NCI-H2227 treated with DMSO at 0.1 percent for 48 hours (cell line): ENCODE data around the gene CCDC28B.
"Not testable (repeated sequence)": the region's sequence is repeated elsewhere in the genome, so short reads cannot be mapped to it uniquely, and the experiment has no call there.

Experiments used
- DNase-seq: peaks from one replicate; lab custom pipeline; 2025; lab: John Stamatoyannopoulos, UW

CCDC28B gene

DNA sequence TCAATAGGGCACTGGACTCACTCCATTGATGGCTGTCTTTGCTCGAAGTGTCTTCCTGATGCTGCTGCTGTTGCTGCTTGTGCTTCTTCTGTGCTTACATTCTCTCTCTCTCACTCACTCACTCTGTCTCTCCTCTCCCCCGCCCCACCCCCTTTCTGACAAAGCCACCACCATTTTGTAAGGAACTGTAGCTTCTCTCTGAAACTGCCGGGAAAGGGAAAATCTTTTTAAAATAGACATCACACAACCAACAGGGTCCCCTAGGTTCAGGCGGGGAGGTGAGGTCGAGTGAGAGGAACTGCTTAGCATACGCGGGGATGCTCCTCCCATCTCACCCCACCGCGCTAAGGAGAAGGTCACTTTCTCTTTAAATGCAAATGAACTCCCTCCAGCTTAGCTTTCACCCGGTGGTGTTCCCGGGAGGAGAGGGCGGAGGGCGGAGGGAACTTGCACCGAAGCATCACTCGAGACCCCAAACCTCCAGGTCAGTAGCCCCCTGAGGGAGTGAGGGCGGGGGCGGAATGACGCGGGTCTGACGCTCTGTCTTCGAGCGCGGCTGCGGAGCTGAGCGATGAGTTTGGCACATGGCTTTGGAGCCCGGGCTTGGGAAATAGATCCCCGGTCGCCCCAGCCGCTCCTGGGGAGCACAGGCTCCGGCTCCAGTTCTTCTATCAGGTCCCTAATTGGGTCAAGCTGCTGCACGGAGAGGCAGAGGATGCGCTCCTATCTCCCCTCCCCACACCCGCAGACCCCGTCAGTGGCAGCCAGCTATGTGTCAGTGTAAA is at the start of gene CCDC28B:
Gene CCDC28B, plus strand, starts transcription at position 370 of the 785 bp plus-strand sequence. CDS start 1,341 bp downstream, outside the sequence.
- DNase-seq, result peak; percentile 91

DNA sequence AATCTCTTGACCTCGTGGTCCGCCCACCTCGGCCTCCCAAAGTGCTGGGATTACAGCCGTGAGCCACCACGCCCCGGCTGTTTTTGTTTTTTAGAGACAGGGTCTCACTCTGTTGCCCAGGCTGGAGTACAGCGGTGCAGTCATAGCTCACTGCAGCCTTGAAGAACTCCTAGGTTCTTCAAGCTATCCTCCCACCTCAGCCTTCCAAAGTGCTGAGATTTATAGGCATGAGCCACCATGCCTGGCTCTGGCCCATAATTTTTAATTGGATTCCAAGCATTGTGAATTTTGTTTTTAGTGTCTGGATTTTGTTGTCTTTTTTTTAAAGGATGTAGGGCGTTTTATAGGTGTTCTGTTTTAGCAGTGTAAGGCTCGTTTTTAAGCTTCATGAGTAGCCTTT is 49.5 kb upstream of the CCDC28B start:
- DNase-seq, result no peak

DNA sequence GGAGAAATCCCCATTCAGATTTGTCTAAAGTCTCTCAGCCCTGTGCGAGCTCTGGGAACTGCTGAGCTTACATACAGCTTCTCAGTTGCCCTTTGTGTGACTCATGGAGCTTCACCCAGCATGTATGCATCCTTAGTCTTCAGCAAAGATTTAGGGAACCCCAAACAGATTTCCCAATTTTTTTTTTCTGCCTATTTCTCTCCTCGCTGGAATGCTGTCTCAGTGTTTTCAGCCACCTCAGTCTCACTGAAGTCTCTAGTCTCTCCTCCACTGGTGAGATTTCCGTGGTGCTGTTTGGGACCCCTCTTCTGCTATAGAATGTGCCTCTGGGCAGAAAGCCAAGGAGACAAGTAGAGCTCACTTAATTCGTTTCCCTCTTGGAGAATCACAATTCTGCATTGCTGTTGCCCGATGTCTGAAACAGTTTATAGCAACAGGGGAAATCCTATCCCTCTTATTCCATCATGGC is 49.0 kb upstream of the CCDC28B start:
- DNase-seq, result peak; percentile 35

DNA sequence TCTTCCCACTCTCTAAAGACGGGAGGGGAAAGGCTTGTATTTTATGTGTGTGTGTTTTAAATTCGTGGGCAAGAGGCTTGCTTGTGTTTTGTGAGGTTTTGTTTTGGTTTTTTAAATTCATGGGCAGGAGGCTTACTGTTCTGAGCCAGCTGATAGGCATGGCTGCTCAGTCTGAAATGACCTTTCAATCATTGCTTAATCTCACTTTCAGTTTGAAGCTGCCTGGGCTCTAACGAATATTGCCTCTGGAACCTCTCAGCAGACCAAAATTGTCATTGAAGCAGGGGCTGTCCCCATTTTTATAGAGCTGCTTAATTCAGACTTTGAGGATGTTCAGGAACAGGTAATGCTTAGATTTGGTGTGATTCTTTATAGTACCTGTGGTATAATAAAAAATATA is 41.2 kb upstream of the CCDC28B start:
- no peak for DNase-seq

DNA sequence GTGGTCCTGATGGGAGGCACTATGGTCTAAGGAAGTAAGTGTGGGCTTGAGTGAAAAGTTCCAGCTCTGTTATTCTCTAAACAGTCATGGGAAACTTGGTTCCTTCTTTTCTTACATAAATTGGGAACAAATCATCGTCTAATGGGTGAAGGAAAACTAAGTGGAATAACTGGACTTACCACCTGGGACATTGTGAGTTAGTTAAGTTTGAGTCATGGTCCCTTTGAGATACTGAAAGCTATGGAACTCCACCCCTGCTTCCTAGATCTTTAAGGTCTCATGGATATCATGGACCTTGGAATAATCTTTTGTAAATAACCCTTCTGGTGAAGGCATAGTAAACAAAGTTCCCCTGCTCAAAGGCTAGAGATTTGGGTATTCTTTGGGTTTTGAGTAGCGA is 37.0 kb upstream of the CCDC28B start:
- no peak for DNase-seq

DNA sequence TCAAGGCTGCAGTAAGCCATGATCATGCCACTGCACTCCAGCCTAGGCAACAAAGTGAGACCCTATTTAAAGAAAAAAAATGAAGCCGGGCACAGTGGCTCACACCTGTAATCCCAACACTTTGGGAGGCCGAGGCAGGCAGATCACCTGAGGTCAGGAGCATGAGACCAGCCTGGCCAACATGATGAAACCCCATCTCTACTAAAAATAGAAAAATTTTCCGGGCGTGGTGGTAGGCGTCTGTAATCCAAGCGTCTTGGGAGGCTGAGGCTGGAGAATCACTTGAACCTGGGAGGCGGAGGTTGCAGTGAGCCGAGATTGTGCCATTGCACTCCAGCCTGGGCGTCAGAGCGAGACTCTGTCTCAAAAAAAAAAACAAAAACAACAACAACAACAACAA is 34.8 kb upstream of the CCDC28B start:
- DNase-seq, result not testable (repeated sequence)

DNA sequence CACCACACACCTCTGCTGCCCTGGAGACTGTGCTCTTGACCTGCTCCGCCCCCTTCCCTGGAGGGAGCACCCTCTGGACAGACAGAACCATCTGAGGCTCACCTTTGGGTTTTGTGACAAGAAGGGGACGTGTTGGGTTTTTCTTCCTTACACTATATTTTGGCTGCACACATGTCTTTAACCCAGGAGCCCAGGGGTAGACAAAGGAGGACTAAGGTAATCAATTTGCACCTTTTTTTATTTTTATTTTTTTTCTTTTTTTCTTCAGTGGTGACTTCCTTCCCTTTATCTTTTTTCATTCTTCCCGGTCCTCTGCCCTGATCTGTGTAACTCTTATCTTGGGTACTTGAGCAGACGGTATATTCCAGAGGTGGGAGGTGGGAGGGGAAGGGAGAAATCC is 29.4 kb upstream of the CCDC28B start:
- DNase-seq, result no peak

DNA sequence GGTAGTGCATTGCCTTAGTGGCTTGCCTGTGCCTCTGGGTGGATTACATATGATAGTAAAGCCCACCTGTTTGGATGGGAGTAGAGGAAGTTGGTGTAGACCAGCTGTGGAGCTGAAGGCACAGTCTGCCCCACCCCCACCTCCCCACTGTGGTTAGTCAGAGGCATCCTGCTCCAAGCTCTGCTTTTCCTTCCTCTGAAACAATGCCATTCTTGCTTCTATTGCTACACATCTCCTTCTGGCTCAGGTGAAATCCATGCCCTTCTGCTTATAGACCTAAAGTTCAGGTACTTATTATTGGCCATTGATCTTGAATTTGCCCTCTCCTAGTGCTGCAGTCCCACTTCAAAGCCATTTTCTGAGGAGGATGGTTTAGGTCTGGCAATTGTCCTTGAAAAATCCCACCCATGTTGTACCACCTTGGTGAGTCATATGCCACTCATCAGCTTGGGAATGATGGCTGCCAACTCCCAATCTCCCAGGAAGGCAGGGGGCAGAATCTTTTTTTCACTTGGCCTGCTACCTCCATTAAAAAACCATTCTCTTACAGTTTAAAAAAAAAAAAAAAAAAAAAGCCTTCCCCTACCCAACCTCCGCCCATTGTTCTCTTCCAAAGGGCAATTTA is 27.7 kb upstream of the CCDC28B start:
- no peak for DNase-seq

DNA sequence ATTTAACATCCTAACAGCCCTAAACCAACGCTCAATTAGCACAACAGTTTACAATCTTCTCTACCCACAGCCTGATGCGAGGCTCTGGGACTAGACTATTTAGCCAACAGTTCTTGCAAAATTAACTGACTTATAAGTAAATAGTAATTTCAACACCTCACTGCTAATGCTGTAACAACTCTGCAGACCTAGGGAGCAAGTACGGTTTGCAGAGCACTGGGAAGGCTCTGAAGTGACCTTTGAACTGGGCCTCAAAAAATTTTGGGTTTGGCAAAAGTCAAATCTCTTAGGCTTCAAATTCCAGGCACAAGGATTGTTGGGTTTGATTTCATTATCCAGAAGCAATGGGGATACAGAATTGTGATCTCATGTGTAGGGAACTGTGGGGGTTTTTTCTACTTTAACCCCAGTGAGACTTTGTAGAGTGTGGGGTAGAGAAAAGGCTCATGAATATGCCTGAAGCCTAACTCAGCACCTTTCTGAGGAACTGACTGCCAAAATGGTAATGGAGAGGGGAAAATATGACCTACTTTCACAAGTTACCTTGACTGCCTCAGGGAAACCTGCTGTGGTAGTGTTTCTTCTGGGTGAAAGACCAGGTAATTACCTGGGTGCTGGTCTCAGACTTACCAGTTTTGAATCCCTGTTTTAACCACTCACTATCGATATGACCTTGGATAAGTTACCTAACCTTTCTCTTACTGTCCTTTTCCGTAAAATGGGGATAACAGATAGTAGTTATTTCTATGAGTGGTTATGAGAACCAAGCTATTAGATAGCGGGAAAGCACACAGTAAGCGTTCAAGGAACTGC is 21.8 kb upstream of the CCDC28B start:
- no peak for DNase-seq

DNA sequence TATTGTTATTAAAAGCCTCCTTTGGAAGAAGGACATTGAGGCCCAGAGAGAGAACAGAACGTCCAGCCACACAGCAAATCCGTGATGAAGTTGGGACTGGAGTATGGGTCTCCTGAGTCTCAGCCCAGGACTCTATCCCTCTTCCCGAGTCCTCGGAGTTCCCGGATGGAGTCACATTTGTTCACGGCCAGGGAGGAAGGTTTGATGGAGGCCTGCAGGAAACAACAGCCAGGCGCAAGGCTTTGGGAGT is 21.3 kb upstream of the CCDC28B start:
- no peak for DNase-seq

DNA sequence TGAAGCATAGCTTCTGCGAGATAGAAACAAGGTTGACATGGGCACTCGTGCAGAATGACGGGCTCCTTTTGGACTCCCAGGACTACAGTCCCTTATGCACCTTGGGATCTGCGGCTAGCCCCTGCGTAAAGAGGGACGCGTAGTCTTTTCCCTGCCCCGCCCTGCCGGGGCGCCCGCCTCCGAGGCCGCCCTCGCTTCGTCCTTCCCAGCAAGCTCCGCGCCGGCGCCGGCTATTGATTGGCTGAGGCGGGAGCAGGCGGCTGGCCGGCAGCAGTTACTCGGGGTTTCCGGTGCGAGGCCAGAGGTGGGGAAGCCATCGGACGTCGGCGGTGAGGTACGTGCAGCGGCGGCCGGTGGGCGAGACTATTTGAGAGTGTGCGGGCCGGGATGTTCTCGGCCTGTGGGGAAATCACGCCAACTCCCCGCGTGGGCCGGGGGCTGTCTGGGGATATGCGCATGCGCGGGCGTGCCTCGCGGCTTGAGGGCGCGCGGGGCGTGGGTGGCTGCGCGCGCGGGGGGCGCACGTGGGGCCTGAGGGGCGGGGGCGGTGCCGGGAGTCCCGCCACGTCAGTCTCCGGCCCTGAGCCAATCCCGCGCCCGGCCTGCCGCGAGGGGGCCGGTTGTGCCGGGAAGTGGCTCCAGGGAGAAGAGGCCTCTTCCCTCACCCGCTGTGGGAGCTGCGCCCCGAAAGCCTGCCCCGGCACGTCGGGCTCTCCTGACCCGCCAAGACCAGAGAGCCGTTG is 20.8 kb upstream of the CCDC28B start, which contains the start of gene TXLNA:
Gene TXLNA, plus strand, starts transcription at position 233 of the 743 bp plus-strand sequence. CDS start 671 bp downstream, outside the sequence.
- DNase-seq, result peak; percentile 91

DNA sequence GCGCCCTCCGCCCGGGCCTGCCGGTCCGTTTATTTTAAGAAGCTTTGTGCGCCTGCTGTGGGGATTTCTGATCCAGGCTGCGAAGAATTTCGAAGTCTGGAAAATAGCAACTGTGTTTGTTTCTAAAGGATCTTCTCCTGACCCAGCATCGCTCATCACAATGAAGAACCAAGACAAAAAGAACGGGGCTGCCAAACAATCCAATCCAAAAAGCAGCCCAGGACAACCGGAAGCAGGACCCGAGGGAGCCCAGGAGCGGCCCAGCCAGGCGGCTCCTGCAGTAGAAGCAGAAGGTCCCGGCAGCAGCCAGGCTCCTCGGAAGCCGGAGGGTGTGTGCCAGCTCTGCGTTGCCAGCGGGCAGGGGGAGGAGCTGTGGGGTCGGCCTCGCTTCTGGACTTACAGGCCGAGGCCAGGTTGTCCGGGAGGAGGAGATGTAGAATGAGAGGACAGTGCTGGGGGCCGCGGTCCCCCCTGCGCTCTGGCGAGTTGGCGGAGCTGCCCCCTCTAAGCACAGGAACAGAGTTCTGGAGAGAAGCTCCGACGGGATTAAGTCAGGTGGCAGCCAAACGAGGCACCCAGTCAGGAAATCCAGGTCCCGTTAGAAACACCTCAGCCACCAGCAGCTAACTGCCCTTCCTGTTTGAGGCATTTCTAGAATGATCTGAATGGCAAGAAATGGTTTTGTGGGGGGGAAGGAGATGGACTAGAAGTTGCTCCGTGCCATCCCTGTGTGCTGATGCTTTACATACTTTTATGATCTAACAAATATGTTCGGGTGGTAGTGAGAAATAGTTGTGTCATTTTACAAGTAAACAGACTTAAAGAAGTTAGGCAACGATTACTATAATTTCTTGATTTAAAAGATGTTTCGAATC is 20.0 kb upstream of the CCDC28B start:
- DNase-seq, result peak; percentile 63

DNA sequence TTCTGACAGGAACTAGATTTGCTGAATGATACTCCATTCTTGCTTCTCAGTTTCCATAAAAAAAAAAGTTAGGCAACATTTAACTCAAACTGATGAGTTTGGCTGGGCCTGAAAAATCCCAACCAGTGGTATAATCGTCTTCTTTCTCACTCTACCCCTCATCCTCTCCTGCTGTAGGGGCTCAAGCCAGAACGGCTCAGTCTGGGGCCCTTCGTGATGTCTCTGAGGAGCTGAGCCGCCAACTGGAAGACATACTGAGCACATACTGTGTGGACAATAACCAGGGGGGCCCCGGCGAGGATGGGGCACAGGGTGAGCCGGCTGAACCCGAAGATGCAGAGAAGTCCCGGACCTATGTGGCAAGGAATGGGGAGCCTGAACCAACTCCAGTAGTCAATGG is 19.3 kb upstream of the CCDC28B start:
- DNase-seq, result no peak

DNA sequence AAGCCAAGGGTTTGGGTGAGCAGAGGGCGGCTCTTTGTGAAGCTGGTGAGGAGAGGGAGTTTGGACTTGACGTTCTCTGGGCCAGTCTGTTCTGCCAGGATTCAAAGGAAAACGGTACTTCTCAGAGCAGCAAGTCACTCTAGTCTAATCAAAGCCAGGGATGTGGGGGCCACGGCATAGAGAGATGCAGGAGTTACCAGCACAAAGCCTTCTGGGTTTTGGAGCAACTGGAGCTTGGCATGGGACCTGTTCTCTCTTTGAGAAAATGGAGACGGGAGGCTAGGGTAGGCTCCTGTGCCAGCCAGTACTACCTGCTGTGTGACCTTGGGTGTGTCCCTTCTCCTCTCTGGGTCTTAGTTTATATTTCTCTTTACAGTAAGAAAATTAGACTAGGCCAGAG is 18.8 kb upstream of the CCDC28B start:
- no peak for DNase-seq

DNA sequence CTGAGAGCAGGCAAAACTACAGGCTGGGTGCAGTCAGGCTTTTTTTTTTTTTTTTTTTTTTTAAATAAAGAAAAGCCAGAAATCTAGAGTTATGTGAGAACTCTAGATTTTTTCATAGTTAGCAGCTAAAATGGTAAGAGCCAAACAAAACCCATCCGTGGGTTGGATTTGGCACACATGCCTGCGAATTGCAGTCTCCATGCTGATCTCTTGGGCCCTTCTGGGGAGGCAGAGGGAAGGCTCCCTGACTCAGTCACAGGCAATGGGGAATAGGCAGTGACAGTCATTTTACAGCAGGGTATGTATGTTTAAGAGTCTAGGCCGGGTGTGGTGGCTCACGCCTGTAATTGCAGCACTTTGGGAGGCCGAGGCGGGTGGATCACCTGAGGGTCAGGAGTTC is 18.3 kb upstream of the CCDC28B start:
- DNase-seq, result no peak

DNA sequence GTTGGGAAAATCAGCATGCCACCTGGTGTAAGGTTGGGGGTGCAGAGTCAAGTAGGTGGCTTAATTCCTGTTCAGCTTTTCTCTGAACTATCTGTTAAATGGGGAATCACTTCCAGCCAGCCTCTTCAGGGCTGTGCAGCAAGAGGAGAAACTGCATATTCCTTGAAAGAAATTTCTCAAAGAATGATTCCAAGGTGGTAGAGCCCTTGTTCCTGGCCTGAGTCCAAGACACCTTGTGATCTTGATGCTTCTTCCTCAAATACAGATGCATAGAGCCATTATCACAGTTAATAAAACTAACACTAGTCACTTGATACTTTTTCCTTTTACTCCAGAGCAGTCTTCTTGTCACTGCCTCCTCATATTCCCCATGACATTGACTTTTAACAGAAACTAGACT is 15.7 kb upstream of the CCDC28B start:
- no peak for DNase-seq

DNA sequence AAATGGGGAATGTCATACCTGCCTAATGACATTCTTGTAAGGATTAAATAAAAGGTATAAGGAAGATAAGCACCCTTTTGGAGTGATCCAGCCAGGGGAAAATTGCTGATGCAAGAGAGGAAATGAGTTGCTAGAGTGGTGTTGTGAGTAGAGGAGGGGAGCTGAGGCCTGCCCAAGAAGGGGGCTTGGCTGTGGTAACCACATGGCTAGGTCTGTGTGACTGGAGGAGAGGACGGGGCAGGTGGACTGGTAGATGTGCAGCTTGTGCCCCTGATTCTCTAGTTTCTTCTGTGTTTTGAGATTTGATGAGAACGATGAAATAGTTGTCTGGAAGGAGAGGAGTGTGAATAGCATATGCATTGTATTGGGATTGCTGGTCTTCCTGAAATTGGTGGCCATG is 14.3 kb upstream of the CCDC28B start:
- DNase-seq, result no peak

DNA sequence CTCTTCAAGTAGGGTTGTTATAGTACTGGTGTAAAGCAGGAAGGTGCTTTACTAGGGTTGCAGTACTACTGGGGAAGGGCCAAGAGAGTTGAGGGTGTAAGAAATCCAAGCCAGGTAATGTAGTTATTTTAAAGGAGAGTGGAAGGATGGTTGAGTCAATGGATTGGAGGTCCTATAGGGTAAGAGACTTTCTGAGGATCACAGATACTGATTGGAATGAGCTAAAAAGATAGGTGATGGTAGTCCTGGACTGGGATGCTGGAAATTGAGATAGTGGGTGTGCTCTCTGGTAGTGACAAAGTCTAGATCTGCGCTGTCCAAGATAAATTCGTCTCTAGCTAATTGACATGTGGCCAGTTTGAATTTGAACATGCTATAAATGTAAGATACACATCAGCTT is 13.9 kb upstream of the CCDC28B start:
- DNase-seq, result no peak

DNA sequence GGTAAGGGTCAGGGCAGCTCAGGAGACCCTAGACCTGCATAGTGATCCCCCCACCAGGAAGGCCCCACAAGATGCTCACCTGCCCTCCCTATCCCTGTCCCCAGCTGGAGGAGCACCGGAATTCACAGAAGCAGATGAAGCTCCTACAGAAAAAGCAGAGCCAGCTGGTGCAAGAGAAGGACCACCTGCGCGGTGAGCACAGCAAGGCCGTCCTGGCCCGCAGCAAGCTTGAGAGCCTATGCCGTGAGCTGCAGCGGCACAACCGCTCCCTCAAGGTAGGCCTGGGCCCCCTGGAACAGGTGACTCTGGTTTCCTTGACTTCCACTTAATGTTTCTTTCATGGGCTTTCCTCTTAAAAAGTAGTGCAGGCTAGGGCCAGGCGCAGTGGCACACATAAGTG is 12.5 kb upstream of the CCDC28B start:
- DNase-seq, result no peak

DNA sequence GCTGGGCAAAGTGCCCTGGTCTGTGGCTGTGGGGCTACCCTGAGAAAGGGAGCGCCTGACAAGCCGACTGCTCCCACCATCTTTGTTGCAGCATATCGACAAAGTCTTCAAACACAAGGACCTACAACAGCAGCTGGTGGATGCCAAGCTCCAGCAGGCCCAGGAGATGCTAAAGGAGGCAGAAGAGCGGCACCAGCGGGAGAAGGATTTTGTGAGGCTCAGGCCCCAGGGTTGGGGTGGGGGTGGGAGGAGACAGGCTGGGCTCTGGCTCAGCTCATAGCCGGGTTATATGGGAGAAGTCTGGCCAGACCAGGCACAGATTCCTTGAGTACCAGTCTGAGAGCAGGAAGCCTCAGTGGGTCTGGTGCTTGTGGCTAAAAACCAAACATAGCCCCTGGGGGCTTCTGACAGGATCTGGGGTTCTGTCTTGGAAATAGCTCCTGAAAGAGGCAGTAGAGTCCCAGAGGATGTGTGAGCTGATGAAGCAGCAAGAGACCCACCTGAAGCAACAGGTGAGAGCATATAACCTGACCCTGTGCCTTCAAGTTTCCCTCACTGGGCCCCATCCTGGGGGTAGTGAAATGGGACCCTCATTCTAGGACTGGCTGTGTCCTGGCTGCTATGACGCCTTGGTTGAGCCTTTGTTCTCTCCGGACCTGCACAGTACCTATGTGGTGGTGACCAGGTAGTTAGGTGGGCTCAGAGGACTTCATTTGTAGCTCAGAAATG is 8.0 kb upstream of the CCDC28B start:
- no peak for DNase-seq

DNA sequence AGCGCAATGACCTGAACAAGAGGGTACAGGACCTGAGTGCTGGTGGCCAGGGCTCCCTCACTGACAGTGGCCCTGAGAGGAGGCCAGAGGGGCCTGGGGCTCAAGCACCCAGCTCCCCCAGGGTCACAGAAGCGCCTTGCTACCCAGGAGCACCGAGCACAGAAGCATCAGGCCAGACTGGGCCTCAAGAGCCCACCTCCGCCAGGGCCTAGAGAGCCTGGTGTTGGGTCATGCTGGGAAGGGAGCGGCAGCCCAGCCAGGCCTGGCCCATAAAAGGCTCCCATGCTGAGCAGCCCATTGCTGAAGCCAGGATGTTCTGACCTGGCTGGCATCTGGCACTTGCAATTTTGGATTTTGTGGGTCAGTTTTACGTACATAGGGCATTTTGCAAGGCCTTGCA is 5.4 kb upstream of the CCDC28B start:
- DNase-seq, result no peak
